NCI-H128 (cell line): ENCODE data around the gene CD177.
"Not testable (repeated sequence)": the region's sequence is repeated elsewhere in the genome, so short reads cannot be mapped to it uniquely, and the experiment has no call there.

Source experiments
- DNase-seq: peaks from one replicate; lab custom pipeline; 2025; ENCODE audit not compliant: unreplicated experiment; lab: John Stamatoyannopoulos, UW

Gene CD177

GRCh38 chr19:43380771-43381386 is 27.4 kb downstream of the CD177 start:
- no peak for DNase-seq

GRCh38 chr19:43382586-43383216 is 29.2 kb downstream of the CD177 start:
- not testable (repeated sequence) for DNase-seq

- DNase-seq, result not testable (repeated sequence)
Observed at GRCh38 chr19:43383254-43383653, 29.8 kb downstream of the CD177 start.

GRCh38 chr19:43383759-43384158 is 30.3 kb downstream of the CD177 start:
- DNase-seq, result not testable (repeated sequence)

GRCh38 chr19:43390903-43391551 is 37.5 kb downstream of the CD177 start:
- DNase-seq, result peak; percentile 17

GRCh38 chr19:43391552-43391935 is 38.1 kb downstream of the CD177 start:
- not testable (repeated sequence) for DNase-seq

- DNase-seq, result not testable (repeated sequence)
Observed at GRCh38 chr19:43393501-43393900, 40.0 kb downstream of the CD177 start.

- DNase-seq, result no peak
Observed at GRCh38 chr19:43395561-43395960, 42.1 kb downstream of the CD177 start.

- DNase-seq, result no peak
Observed at GRCh38 chr19:43406297-43406696, 52.8 kb downstream of the CD177 start.

- no peak for DNase-seq
Observed at GRCh38 chr19:43407416-43408005, 54.0 kb downstream of the CD177 start.

- no peak for DNase-seq
Observed at GRCh38 chr19:43408043-43408442, 54.6 kb downstream of the CD177 start.

GRCh38 chr19:43409415-43409814 is 55.9 kb downstream of the CD177 start:
- DNase-seq, result no peak

- no peak for DNase-seq
Observed at GRCh38 chr19:43412441-43412840, 59.0 kb downstream of the CD177 start.
